NOMO-1 (cell line): ENCODE results near the gene AKIP1.
A peak's percentile ranks its signal among the peaks of the same experiment; 100 is the strongest.

Experiments
- DNase-seq, 2 experiments: peaks; one replicate each; lab custom pipeline; 2025; ENCODE audit not compliant: unreplicated experiment in 2 of 2; lab: John Stamatoyannopoulos, UW

Gene AKIP1

DNA sequence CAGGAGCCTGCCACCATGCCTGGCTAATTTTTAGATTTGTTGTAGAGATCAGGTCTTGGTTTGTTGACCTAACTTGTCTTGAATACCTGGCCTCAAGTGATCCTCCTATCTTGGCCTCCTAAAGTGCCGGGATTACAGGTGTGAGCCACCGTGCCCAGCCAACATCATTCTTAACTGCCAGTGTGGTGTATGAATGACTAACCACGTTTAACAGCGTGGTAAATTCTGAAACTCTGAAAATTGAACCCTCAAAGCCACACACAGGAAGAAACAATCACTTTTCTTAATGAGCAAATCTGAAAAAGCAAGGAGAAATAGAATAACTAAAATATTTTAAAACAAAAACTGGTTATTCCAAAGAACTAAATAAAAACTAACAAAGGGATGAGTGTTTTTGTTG, 45.9 kb downstream of the AKIP1 start:
- DNase-seq = no peak

DNA sequence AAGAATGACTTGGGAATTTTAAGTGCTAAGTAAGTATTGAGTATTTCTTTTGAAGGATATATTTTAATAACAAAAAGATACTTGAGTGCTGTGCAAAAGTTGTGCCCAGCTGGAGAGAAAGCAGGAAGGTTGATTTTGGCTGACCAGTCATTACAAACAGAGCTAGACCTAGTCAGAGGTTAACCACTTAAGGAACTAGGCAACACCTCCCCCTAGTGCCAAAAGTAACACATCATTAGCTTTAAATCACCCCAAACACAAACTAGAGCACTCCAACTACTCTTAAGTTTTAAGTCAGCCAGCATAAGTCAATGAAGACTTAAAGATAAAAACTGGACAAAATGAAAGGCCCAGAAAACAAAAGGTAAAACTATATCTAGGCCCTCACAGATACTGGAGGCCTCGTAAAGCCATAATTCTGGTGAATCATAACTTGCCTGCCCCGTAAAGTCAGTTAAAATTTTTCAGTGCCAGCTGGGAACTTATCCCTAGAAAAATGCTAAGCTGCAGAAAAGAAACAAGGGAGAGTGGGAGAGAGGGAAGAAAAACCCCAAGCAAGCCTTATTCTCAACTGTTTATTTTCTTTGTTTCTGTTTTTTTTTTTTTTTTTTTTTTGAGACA, 48.7 kb downstream of the AKIP1 start:
- DNase-seq = peak; percentile 24 to 54

DNA sequence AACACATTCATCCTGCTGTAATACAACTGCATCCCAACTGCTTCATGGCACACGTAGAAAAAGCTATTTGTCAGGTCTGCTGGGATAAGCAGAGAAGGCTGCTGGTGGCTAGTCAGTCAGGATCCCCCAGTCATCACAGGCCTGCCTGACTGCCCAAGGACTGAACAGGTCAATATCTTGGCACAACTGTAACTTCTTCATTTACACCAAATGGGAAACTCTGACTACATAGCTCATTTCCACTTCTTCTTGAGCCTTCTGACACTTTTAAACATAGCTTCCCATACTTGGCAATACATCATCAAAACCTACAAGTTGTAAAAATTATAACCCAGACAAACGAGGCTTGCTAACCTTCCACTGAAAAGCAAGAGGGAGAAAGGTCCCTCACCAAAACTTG, 50.4 kb downstream of the AKIP1 start:
- no peak for DNase-seq

DNA sequence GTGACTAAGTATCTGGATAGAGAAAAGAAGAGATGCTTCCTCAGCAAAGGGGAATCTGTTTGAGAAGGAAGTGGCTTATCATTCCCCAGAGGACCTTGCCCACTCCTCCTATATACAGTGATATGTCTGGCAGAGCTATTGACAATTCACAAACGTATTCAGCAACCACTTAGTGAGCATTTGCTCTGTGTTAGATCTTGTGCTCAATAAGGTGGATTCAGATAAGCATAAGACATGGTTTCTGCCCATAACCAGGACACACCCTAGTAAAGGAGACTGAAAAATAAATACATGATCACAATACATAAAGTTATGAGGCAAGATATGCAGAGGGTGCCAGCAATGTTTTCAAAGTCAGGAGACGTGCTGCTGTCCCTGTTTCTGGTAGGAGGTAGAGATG, 51.9 kb downstream of the AKIP1 start:
- no peak for DNase-seq

DNA sequence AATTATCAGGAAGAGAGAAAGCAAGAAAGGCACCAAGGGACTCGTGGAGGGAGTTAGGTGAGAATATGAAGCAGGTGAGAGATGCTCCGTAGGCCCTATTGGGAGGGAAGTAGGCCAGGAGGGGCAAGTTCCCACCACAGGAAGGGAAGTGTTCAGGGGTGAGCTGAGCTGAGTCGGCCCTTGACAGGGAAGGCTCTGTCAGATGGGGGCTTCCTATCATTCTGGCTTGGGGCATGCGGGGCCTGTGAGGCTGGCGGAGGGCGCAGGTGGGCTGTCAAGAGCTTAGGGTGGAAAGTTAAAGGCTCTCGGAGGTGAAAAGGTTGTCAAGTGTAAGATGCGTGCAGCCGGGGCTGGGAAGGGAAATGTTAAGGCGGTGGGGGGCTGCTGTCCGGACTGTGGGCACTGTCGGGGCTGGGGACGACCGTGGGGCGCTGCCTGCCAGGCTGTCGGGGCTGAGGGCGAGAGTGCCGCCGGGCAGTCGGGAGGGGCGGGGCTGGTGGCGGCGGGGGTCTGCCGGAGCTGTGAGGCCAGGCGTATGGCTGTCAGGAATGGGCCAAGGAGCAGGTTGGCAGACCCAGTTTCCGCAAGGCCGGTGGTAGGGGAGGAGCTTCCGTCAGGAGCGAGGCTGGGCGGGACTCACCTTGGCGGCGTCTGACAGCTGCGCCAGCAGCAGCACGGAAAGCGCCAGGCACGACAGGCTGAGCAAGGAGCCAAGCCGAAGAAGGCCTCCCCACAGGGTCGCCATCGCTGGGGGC, 52.8 kb downstream of the AKIP1 start:
- peak; percentile 77 to 86 for DNase-seq

DNA sequence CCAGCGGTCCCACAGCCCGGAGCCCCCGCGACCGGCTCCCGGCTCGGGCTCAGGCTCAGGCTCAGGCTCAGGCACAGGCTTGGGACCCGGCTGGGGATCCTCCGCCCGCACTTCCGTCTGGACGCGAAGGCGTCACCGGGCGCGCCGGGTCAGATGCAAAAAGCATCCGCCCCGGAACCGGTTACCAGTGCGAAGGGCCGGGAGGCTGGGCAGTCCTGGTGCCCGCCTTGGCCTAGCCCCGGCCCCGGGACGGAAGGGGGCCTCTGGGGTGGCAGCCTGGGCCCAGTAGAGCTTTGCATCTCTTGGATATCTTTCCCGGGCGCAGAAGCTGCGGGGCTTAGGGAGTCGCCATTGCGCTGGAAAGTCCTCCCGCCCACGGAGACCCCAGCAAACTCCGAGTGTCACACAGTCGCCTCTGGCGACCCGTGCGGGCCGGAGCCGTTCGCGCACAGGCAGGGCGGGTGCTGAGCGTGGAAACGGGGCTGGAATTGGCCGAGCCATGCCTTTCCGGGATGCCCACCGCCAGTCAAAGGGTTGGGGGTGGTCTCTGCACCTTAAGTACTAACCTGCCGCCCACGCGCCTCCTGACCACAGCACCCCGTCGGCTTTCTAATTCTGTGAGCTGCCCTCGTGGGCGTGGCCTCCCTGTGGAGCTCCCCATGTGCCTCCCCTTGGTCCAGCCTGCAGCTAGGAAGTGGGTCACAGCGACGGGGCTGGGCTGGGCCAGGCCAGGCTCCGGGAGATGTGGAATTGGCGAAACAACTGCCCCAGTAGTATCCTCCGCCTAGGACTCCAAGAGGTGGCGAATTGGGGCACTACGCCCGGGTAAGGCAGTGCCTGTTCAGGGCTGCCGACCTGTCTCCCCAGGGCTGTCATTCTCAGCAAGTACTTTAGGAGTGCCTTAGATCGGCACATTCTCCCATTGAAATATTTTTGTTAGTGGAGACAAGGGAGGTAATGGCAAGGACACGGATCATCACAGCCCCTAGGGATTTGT, 53.6 kb downstream of the AKIP1 start, which contains the start of gene TMEM9B:
Gene TMEM9B, minus strand, starts transcription at position 119 of the 997 bp plus-strand sequence. CDS start 129 bp downstream, outside the sequence.
- DNase-seq = peak; percentile 89

DNA sequence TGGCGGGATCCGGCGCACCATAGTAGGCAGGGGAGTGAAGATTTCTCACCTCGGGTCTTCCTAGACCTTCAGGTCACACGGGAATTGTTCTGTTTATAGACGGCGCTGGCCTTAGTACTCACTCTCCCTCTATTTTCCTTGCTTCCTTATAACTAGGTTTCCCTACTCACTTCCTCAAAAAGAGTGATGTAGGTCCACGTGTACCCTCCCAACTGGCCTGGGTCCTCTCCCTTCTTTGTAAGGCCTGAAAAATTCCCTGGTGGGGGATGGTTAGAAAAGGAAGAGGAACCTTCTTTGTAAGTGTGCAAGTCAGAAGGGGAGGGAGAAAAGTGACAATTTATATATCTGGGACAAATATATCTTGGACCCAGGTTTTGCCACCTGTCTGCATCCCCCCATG, 56.2 kb downstream of the AKIP1 start:
- no peak for DNase-seq
